ENCODE results near the gene KRTAP9-1.

The KRTAP9-1 gene

DNA sequence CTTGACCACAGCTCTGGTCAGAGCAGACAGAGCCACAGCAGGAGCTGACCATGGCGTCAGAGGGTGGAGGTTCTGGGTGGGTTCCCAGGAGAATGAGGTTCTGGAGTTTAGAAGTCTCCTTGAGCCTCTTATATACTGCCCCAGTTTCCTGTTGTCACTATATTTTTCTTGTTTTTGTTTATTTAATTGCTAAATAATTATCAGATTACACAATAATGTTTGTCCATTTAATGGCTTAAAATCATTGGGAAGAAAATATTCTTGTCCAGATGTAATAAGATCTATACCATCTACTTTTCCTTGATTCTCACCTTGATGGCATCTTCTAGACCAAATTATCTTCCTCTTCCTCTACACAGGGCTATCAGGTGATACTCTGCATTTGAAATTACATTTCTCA is 21.6 kb upstream of the KRTAP9-1 start, which contains the start of gene KRTAP4-3:
Gene KRTAP4-3, minus strand, starts transcription at position 101 of the 400 bp plus-strand sequence. Its CDS starts 49 bp downstream, at position 52.
- no peak for DNase-seq (ENCODE audit: extremely low read depth, low read depth)
- TF ChIP-seq, protein P1, sequence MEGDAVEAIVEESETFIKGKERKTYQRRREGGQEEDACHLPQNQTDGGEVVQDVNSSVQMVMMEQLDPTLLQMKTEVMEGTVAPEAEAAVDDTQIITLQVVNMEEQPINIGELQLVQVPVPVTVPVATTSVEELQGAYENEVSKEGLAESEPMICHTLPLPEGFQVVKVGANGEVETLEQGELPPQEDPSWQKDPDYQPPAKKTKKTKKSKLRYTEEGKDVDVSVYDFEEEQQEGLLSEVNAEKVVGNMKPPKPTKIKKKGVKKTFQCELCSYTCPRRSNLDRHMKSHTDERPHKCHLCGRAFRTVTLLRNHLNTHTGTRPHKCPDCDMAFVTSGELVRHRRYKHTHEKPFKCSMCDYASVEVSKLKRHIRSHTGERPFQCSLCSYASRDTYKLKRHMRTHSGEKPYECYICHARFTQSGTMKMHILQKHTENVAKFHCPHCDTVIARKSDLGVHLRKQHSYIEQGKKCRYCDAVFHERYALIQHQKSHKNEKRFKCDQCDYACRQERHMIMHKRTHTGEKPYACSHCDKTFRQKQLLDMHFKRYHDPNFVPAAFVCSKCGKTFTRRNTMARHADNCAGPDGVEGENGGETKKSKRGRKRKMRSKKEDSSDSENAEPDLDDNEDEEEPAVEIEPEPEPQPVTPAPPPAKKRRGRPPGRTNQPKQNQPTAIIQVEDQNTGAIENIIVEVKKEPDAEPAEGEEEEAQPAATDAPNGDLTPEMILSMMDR (IDR thresholded peaks at IDR 0.05; ENCODE audit: low read depth, low read length), result no peak

- DNase-seq (ENCODE audit: extremely low read depth, low read depth), result peak; percentile 24
- TF ChIP-seq, protein P1 (IDR thresholded peaks at IDR 0.05; ENCODE audit: low read depth, low read length), result no peak
Observed at GRCh38 chr17:41171886-41172285, 17.8 kb upstream of the KRTAP9-1 start.

DNA sequence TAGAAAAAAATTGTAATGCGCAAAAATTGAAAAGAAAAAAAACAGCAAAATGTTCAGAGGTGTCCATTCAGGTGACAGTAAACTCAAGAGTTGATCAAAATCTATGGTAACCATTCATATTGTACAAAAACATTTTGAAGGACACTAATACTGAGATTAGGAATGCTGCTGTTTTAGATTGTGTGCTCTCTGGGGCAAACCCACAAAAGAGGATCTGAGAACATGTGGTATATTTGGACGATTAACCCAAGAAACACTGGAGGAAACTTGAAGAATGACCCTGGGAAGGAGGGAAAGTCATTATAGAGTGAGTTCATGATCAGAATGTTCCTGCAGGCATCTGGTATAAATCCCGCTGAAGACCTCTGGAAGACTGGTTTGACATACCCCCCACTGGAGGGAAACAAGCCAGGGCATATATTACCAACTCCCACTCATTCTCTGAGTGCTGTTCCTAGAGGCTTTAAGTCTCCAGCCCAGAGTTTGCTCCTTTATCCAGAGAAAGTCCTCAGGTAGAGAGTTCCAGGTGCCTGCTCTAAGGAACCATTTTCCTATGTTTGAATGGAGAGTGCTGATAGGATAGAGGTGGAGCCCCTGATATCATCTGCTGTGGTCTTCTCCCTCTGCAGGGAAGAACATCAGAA is 12.8 kb upstream of the KRTAP9-1 start:
- TF ChIP-seq, protein P1 (IDR thresholded peaks at IDR 0.05; ENCODE audit: low read depth, low read length), result no peak
- DNase-seq (ENCODE audit: extremely low read depth, low read depth), result no peak

DNA sequence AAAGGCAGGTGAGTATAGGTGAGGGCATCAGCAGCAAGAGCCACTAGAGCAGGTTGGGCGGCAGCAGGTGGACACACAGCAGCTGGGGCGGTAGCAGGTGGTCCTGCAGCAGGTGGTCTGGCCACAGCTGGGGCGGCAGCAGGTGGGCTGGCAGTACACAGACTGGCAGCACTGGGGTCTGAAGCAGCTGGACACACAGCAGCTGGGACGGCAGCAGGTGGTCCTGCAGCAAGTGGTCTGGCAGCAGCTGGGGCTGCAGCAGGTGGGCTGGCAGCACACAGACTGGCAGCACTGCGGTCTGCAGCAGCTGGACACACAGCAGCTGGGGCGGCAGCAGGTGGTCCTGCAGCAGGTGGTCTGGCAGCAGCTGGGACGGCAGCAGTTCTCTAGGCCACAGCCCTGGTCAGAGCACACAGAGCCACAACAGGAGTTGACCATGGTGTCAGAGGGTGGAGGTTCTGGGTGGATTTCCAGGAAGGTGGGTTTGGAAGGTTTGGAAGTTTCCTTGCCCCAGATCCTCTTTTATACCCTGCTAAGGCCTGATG is 11.9 kb upstream of the KRTAP9-1 start, which contains the start of gene KRTAP4-2:
Gene KRTAP4-2, minus strand, starts transcription at position 495 of the 545 bp plus-strand sequence. Its CDS starts 57 bp downstream, at position 438.
- TF ChIP-seq, protein P1 (IDR thresholded peaks at IDR 0.05; ENCODE audit: low read depth, low read length), result no peak
- DNase-seq (ENCODE audit: extremely low read depth, low read depth), result no peak

DNA sequence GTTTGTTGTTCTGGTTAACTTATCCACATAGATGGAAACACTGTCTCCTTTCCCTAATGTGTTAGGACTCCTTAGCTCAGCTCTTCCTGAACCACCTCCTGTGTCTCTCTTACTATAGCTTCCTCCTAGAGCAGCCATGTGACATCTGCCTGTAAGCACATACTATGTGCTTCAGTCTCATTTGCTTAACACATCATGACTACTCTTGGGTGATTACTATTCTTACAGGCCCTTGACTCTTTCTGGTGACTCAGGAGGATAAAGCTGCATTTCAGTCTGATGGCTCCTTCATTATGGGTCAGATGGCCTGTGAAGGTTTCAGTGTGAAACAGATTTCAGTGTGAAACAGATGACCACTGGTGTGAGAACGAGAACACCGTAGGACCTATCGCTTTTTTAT is 11.3 kb upstream of the KRTAP9-1 start:
- no peak for DNase-seq (ENCODE audit: extremely low read depth, low read depth)
- TF ChIP-seq, protein P1 (IDR thresholded peaks at IDR 0.05; ENCODE audit: low read depth, low read length), result no peak

- DNase-seq (ENCODE audit: extremely low read depth, low read depth), result no peak
- TF ChIP-seq, protein P1 (IDR thresholded peaks at IDR 0.05; ENCODE audit: low read depth, low read length), result no peak
Observed at GRCh38 chr17:41178843-41179616, 10.7 kb upstream of the KRTAP9-1 start.

DNA sequence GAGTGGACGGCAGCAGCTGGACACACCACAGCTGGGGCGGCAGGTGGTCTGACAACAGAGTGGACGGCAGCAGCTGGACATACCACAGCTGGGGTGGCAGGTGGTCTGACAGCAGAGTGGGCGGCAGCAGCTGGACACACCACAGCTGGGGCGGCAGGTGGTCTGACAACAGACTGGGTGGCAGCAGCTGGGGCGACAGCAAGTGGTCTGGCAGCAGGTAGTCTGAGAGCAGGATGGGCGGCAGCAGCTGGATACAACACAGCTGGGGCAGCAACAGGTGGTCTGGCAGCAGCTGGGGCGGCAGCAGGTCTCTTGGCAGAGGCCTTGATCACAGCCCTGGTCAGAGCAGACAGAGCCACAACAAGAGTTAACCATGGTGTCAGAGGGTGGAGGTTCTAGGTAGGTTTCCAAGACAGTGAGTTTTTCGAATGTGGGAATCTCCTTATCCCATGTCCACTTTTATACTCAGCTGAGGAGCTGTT is 5.2 kb upstream of the KRTAP9-1 start, which contains the start of gene KRTAP4-1:
Gene KRTAP4-1, minus strand, starts transcription at position 432 of the 482 bp plus-strand sequence. Its CDS starts 57 bp downstream, at position 375.
- DNase-seq (ENCODE audit: extremely low read depth, low read depth), result no peak
- TF ChIP-seq, protein P1 (IDR thresholded peaks at IDR 0.05; ENCODE audit: low read depth, low read length), result no peak

All from AG09319 (cell line).